Measurements from ENCODE around the gene DAPK1.

- TF ChIP-seq, protein P1, sequence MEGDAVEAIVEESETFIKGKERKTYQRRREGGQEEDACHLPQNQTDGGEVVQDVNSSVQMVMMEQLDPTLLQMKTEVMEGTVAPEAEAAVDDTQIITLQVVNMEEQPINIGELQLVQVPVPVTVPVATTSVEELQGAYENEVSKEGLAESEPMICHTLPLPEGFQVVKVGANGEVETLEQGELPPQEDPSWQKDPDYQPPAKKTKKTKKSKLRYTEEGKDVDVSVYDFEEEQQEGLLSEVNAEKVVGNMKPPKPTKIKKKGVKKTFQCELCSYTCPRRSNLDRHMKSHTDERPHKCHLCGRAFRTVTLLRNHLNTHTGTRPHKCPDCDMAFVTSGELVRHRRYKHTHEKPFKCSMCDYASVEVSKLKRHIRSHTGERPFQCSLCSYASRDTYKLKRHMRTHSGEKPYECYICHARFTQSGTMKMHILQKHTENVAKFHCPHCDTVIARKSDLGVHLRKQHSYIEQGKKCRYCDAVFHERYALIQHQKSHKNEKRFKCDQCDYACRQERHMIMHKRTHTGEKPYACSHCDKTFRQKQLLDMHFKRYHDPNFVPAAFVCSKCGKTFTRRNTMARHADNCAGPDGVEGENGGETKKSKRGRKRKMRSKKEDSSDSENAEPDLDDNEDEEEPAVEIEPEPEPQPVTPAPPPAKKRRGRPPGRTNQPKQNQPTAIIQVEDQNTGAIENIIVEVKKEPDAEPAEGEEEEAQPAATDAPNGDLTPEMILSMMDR (IDR thresholded peaks at IDR 0.05; ENCODE audit: low read length), result no peak
- TF ChIP-seq EZH2phosphoT487 (IDR thresholded peaks at IDR 0.05; ENCODE audit: low read length), result no peak
- no peak for TF ChIP-seq EZH2 (optimal IDR thresholded peaks at IDR 0.05; ENCODE audit: low read depth, low read length)
These were observed 220.6 kb downstream of the DAPK1 start for GRCh38 chr9:87718231-87718630.
